Stimulated activated effector memory CD8-positive, alpha-beta T cell treated with anti-CD3 and anti-CD28 coated beads, Interleukin-12 subunit alpha, Interleukin-12 subunit beta, amount 100 ng/mL, for 72 hours (primary cell): ENCODE data around the gene ENTPD6.
"Not testable (repeated sequence)": the region's sequence is repeated elsewhere in the genome, so short reads cannot be mapped to it uniquely, and the experiment has no call there.

Experiments used
- ATAC-seq: fragments of 150-1000 bp; cut with Tn5 transposase; 2 replicates; pipeline ENCODE4 v1.10.0; 2021
- DNase-seq, 2 donors: peaks; one replicate each; pipeline ENCODE4 v3.0.0; 2021 to 2022; ENCODE audit warnings: low spot score in 2 of 2
- H3K27ac Mint-ChIP-seq: one replicate; pipeline ENCODE4 v1.8.0; 2022; ENCODE audit warnings: mild to moderate bottlenecking, mixed read lengths
- H3K36me3 Mint-ChIP-seq: one replicate; pipeline ENCODE4 v1.8.0; 2022; ENCODE audit warnings: mild to moderate bottlenecking, mixed read lengths
- H3K4me1 Mint-ChIP-seq: one replicate; pipeline ENCODE4 v1.8.0; 2022; ENCODE audit warnings: mixed read lengths
- H3K4me3 Mint-ChIP-seq: one replicate; pipeline ENCODE4 v1.8.0; 2022; ENCODE audit warnings: mild to moderate bottlenecking, mixed read lengths
- H3K9me3 Mint-ChIP-seq: one replicate; pipeline ENCODE4 v1.8.0; 2022; ENCODE audit warnings: mixed read lengths

Gene ENTPD6

GRCh38 chr20:25223179-25223661 is 27.7 kb downstream of the ENTPD6 start:
- Mint-ChIP-seq H3K36me3 (peaks cover 5% of the 10 kb centered on the region), H3K27ac (peak overlapping the region; percentile 50), H3K9me3 (no peaks in the 10 kb centered on the region), H3K4me1 (peaks cover 19% of the 10 kb centered on the region), H3K4me3 (no peak overlapping the region)
- peak; percentile 29 to 69 for DNase-seq
- ATAC-seq = peak; percentile 97

DNA sequence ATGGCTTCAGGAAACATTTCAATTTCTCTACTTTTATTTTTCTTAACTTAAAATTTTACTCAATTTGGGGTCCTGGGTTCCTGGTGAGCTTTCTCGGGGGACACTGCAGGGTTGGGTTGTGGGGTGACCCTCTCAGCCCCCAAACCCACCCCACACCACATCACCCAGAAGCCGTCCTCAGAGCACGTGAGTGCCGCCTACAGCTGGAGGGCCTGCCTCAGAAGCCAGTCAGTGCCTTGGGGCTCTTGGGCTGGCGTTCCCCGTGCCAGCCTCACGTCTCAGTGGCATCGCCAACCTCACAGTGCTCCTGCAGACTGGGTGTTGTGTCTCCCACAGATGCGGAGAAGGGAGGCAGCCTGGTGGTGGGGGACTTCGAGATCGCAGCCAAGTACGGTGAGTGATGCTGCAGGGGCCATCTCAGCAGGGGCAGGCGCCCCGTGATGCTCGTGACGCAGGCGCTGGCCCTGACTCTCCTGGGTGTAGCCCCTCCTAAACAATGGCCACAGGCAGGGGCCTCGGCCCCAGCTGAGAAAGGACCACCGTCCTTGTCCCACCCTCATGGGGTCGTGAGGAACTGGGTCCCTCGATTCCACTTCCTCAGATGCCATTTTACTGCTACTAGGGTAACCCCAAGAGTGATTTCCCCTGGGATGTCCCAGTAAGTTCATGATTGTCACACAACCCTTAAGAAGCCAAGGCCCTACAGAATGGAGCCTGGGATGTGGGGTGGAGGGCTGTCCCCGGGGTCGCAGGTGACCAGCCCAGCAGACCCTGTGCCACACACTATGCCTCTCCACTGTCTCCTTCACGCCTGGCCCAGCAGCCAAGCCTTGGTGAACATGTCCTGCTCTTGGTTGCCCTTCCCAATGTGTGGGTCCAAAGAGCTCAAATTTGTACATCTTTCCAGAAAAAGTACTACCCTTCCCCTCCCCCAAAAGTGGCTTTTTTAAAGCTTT is 28.5 kb downstream of the ENTPD6 start:
- Mint-ChIP-seq H3K4me3 (no peak overlapping the region), H3K27ac (peak overlapping the region; percentile 50), H3K9me3 (no peaks in the 10 kb centered on the region), H3K4me1 (peaks cover 19% of the 10 kb centered on the region), H3K36me3 (peaks cover 5% of the 10 kb centered on the region)
- DNase-seq (no peak), ATAC-seq (no peak)

- Mint-ChIP-seq H3K4me1 (peaks cover 19% of the 10 kb centered on the region), H3K27ac (no peak overlapping the region), H3K9me3 (no peaks in the 10 kb centered on the region), H3K36me3 (peaks cover 5% of the 10 kb centered on the region), H3K4me3 (no peak overlapping the region)
- ATAC-seq (no peak), DNase-seq (no peak)
Observed at GRCh38 chr20:25224941-25225340, 29.4 kb downstream of the ENTPD6 start.

DNA sequence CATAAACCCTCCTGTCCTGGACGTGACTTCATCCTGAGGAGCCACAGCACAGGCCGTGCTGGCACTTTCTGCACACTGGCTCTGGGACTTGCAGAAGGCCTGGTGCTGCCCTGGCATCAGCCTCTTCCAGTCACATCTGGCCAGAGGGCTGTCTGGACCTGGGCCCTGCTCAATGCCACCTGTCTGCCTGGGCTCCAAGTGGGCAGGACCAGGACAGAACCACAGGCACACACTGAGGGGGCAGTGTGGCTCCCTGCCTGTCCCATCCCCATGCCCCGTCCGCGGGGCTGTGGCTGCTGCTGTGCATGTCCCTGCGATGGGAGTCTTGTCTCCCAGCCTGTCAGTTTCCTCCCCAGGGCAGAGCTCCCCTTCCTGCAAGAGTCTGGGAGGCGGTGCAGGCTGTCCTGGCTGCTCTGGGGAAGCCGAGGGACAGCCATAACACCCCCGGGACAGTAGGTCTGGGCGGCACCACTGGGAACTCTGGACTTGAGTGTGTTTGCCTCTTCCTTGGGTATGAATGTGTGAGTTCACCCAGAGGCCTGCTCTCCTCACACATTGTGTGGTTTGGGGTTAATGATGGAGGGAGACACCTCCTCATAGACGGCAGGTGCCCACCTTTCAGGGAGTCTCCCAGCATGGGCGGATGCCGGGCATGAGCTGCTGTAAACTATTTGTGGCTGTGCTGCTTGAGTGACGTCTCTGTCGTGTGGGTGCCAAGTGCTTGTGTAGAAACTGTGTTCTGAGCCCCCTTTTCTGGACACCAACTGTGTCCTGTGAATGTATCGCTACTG is 30.3 kb downstream of the ENTPD6 start:
- no peak for DNase-seq
- Mint-ChIP-seq H3K27ac (peak overlapping the region; percentile 43), H3K36me3 (peaks cover 5% of the 10 kb centered on the region), H3K4me3 (no peak overlapping the region), H3K4me1 (peaks cover 19% of the 10 kb centered on the region), H3K9me3 (no peaks in the 10 kb centered on the region)
- ATAC-seq = no peak

GRCh38 chr20:25226433-25227316 is 31.2 kb downstream of the ENTPD6 start:
- Mint-ChIP-seq H3K36me3 (peaks cover 5% of the 10 kb centered on the region), H3K9me3 (no peaks in the 10 kb centered on the region), H3K27ac (peak overlapping the region; percentile 43), H3K4me1 (peaks cover 11% of the 10 kb centered on the region), H3K4me3 (no peak overlapping the region)
- no peak for ATAC-seq
- no peak for DNase-seq

DNA sequence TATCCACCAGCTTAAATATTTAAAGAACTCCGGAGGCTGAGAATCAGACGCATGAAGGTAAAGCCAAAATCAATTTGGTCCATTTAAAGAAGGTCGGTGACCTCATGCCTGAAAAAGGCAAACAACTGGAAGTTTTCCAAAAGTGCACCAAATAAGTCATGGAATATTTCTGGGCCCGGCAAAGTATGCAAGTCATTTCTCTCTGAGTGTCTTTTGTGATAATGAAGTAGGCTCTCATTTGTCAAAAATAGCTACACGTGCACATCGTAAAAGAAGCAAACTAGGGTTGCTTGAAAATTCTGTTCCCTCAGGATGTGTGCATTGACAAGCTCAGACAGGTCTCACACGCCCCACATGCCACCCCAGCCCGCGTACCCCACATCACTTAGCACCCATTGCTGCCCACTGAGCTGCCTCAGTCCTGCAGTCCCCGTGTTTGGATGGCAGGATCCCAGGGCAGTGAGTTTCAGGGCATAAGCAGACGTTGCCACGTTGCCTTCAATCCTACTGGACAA is 31.9 kb downstream of the ENTPD6 start:
- H3K27ac Mint-ChIP-seq = peak overlapping the region; percentile 37
- H3K4me1 Mint-ChIP-seq = peaks cover 5% of the 10 kb centered on the region
- DNase-seq (no peak), ATAC-seq (no peak)
- H3K4me3 Mint-ChIP-seq = no peak overlapping the region
- no peaks in the 10 kb centered on the region for H3K9me3 Mint-ChIP-seq
- H3K36me3 Mint-ChIP-seq = peaks cover 5% of the 10 kb centered on the region

GRCh38 chr20:25229486-25230165 is 34.1 kb downstream of the ENTPD6 start:
- DNase-seq (no peak), ATAC-seq (no peak)
- no peaks in the 10 kb centered on the region for H3K9me3 Mint-ChIP-seq
- H3K4me1 Mint-ChIP-seq = no peaks in the 10 kb centered on the region
- H3K4me3 Mint-ChIP-seq = no peak overlapping the region
- no peak overlapping the region for H3K27ac Mint-ChIP-seq
- H3K36me3 Mint-ChIP-seq = peaks cover 5% of the 10 kb centered on the region

DNA sequence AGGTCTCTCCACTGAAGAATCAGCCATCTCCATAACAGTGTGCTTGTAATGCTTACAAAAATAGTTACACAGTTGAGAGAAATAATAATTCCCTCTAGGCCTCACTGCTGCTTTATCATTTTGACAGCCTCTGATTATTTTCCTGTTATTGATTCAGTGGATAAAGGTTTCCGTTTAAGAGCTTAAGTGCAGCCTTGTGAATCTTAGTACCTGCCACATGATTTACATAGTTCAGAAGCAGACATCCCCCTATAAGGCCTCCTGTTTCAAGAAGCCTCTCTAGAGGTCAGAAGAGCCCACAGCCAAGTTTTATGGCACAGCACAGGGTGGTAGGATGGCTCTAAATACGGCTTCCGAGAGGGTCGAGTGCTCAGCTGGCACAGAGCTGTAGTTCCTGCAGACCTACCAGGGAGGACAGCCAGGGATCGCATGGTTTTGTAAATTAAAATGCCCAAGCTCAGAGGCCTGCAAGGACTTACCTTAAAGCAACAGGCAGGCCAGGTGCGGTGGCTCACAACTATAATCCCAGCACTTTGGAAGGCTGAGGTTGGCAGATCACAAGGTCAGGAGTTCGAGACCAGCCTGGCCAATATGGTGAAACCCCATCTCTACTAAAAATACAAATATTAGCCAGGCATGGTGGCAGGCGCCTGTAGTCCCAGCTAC is 34.8 kb downstream of the ENTPD6 start:
- no peak for DNase-seq
- Mint-ChIP-seq H3K36me3 (peaks cover 5% of the 10 kb centered on the region), H3K4me1 (no peaks in the 10 kb centered on the region), H3K27ac (no peak overlapping the region), H3K9me3 (no peaks in the 10 kb centered on the region), H3K4me3 (no peak overlapping the region)
- no peak for ATAC-seq

- no peak for DNase-seq
- no peak overlapping the region for H3K4me3 Mint-ChIP-seq
- H3K27ac Mint-ChIP-seq = no peak overlapping the region
- peaks cover 6% of the 10 kb centered on the region for H3K36me3 Mint-ChIP-seq
- H3K4me1 Mint-ChIP-seq = peaks cover 16% of the 10 kb centered on the region
- H3K9me3 Mint-ChIP-seq = no peaks in the 10 kb centered on the region
- no peak for ATAC-seq
Observed at GRCh38 chr20:25233016-25233772, 37.7 kb downstream of the ENTPD6 start.

DNA sequence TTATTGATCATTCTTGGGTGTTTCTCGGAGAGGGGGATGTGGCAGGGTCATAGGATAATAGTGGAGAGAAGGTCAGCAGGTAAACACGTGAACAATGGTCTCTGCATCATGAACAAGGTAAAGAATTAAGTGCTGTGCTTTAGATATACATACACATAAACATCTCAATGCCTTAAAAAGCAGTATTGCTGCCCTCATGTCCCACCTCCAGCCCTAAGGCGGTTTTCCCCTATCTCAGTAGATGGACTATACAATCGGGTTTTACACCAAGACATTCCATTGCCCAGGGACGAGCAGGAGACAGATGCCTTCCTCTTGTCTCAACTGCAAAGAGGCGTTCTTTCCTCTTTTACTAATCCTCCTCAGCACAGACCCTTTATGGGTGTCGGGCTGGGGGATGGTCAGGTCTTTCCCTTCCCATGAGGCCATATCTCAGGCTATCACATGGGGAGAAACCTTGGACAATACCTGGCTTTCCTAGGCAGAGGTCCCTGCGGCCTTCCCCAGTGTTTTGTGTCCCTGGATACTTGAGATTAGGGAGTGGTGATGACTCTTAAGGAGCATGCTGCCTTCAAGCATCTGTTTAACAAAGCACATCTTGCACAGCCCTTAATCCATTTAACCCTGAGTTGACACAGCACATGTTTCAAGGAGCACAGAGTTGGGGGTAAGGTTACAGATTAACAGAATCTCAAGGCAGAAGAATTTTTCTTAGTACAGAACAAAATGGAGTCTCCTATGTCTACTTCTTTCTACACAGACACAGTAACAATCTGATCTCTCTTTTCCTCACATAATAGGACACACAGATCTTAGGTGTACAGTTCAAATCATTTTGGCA is 38.7 kb downstream of the ENTPD6 start:
- H3K27ac Mint-ChIP-seq, ATAC-seq, H3K9me3 Mint-ChIP-seq, DNase-seq, H3K4me3 Mint-ChIP-seq: not testable (repeated sequence)
- peaks cover 27% of the 10 kb centered on the region for H3K4me1 Mint-ChIP-seq
- H3K36me3 Mint-ChIP-seq = peaks cover 13% of the 10 kb centered on the region

DNA sequence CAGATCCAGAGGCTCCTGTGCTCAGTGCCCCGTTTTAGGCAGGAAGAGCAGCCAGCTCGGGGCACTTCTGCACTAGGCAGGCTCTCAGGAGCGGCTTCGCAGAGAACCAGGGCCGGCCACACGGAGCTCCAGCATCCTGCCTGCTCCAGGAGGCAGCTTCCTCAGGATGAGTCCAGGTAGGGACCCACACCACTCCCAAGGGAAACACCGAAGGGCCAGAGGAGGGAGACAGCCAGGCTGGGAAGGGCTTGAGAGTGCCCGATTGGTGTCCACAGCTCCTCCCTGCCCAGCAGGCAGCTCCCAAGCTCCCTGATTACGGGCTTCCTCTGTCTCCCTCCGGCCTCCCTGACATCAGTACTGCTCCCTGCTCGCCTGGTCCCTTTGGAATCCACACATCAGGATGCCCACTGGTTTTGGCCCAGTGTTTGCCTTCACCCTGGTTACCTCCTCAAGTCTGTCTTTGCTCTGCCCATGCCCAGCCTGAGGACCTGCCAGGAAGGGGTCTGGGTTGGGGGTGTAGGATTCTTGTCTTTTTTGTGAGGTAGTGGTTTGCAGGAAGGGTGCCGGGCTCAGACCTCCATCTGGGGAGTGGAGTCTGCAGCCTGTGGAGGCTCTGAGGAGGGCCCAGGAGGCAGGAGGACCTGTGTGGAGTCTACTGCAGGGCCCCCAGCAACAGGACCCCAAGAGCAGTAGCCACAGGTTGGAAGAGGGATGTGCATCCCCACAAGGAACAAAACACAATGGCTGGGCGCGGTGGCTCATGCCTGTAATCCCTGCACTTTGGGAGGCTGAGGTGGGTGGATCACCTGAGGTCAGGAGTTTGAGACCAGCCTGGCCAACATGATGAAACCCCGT is 41.2 kb downstream of the ENTPD6 start:
- H3K4me1 Mint-ChIP-seq = peaks cover 33% of the 10 kb centered on the region
- no peak for ATAC-seq
- H3K4me3 Mint-ChIP-seq = peak overlapping the region; percentile 61
- peaks cover 13% of the 10 kb centered on the region for H3K36me3 Mint-ChIP-seq
- H3K27ac Mint-ChIP-seq = peak overlapping the region; percentile 97
- H3K9me3 Mint-ChIP-seq = no peaks in the 10 kb centered on the region
- no peak for DNase-seq
